Measurements from ENCODE around the gene SHISA7. TPM values are rescaled to one million over a fixed set of nuclear protein-coding genes. Genes with fewer than 3 reads are reported as not detected.
A peak's percentile ranks its signal among the peaks of the same experiment; 100 is the strongest.

SHISA7 gene
- total RNA-seq, 1 experiment from 2014 or later: not detected

DNA sequence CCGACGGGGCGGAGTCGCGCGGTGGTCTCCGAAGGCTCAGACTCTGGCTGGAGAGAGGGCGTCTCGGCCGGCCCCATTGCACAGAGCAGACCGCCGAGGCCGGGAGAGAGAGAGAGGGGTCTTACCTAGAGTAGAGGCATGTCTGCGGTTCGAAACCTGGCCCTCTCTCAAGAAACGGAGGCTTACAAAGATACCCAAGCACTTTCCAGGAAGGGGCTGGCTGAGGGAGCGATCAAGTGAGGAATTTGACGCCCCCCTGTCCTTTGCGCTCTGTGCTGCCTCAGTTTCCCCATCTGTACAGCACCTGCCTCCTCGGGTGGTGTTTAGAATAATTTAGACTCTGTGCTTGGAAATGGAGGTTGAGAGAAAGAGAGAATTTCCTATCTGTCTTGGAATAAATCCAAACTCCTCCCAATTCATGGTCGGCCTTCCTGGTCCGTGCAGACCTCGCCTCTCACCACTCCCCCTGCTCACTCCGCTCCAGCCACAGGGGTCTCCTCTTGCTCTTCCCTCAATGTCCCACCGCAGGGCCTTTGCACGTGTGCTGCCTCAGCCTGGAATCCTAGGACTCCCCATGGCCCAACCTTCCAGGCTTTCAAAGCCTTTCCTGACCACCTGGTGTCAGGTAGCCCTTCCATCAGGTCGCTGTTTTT is 19.0 kb upstream of the SHISA7 start:
- H3K4me2 ChIP-seq (ENCODE audit: low read depth, low read length, poor library complexity, severe bottlenecking): peak overlapping the region; percentile 76
- no peaks in the 10 kb centered on the region for H3K9me2 ChIP-seq (replicated peaks; ENCODE audit: insufficient read depth, low read length)
- peak overlapping the region; percentile 60 for H3K4me3 ChIP-seq (ENCODE audit: low read length)
- no peak for DNase-seq
- peak overlapping the region; percentile 46; the same call in 1 of the 2 replicates for H2AFZ ChIP-seq (ENCODE audit: low read length)
- no peak overlapping the region for H3K27ac ChIP-seq (ENCODE audit: low read length)
- H3K36me3 ChIP-seq (ENCODE audit: insufficient read depth, low read length): no peaks in the 10 kb centered on the region
- H3K27me3 ChIP-seq (ENCODE audit: low read length): no peaks in the 10 kb centered on the region
- H3K9ac ChIP-seq (ENCODE audit: low read length): peak overlapping the region; percentile 65
- H3K4me1 ChIP-seq (ENCODE audit: low read length): peaks cover 18% of the 10 kb centered on the region
- no peaks in the 10 kb centered on the region for H4K20me1 ChIP-seq (ENCODE audit: insufficient read depth, low read depth, low read length)
- H3K9me3 ChIP-seq (ENCODE audit: low read length): no peaks in the 10 kb centered on the region
- H3K79me2 ChIP-seq (ENCODE audit: low read length): peaks cover 26% of the 10 kb centered on the region

DNA sequence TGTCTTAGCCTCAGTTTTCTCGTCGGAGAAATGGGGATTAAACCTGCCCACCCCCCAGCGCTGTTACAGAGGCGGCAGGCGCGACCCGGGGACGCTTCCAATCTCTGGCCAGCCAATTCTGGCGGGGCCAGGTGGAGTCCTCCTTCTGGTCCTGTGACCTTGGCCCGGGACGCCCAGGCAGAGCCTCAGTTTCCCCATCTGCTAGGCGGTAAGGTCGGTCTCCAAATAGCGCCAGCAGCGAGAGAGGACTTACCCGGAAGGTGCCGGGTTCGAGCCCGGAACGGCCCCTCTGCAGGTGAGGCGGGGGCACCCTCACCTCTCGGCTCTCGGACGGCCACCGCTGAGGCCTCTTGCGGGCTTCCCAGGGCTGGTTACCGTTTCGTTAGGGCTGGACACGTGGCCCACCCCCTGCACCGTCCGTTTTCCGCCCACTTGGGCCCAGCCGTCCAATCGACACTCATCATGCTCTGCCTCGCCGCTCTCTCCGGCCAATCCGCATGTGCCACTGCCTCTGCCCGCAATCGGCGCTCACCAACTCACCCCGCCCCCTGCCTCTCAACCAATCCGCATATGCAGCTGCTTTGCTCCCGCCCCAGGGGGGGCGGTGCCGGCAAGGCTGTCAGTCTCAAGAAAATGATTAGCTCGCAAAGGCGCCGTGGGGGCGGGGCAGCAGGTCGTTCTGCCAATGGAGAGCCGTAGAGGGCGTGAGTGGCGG is 18.3 kb upstream of the SHISA7 start, which contains the start of gene ISOC2:
TSS of gene ISOC2 (minus strand) at position 384 of the 715 bp plus-strand sequence. CDS start 5,156 bp downstream, outside the sequence.
- Histone ChIP-seq H3K79me2 (ENCODE audit: low read length) (peaks cover 26% of the 10 kb centered on the region), H4K20me1 (ENCODE audit: insufficient read depth, low read depth, low read length) (no peaks in the 10 kb centered on the region), H3K27ac (ENCODE audit: low read length) (peak within 1 kb of the TSS; percentile 88), H3K4me2 (ENCODE audit: low read depth, low read length, poor library complexity, severe bottlenecking) (peak within 1 kb of the TSS; percentile 98), H3K9me3 (ENCODE audit: low read length) (no peaks in the 10 kb centered on the region), H3K4me1 (ENCODE audit: low read length) (peaks cover 18% of the 10 kb centered on the region), H3K27me3 (ENCODE audit: low read length) (no peaks in the 10 kb centered on the region), H2AFZ (ENCODE audit: low read length) (peak within 1 kb of the TSS; percentile 55; the same call in 1 of the 2 replicates), H3K9me2 (replicated peaks; ENCODE audit: insufficient read depth, low read length) (no peaks in the 10 kb centered on the region), H3K36me3 (ENCODE audit: insufficient read depth, low read length) (no peaks in the 10 kb centered on the region), H3K4me3 (ENCODE audit: low read length) (peak within 1 kb of the TSS; percentile 93), H3K9ac (ENCODE audit: low read length) (peak within 1 kb of the TSS; percentile 97)
- DNase-seq: peak; percentile 100

DNA sequence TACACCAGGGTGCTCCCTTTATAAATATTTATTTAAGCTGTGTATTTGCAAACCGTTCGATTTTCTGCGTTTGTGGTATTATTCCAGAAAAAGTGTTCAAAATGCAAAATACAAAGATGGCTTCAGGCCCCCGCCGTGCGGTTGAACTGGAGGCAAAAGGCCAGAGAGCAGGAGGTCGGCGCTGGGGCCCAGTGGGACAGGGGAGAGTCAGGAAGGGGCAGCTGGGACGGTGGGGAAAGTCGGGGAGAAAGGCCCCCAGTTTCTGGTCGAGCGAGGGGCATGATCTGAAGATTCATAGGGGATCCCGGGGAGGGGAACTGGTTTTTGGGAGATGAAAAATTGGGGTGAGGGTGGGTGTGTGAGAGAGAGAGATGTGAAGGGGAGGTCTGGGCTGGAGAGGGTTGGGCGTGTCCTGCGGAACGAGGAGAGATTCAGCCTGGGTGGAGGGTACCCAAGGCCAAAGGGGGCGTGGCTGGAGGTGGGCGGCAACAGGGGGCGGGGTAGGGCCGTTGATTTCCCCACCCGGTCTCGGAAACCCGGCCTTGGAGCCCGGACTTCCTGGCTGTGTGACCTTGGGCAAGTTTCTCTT is 17.7 kb upstream of the SHISA7 start:
- peak overlapping the region; percentile 93 for H3K4me3 ChIP-seq (ENCODE audit: low read length)
- no peaks in the 10 kb centered on the region for H3K27me3 ChIP-seq (ENCODE audit: low read length)
- peak overlapping the region; percentile 98 for H3K4me2 ChIP-seq (ENCODE audit: low read depth, low read length, poor library complexity, severe bottlenecking)
- H3K79me2 ChIP-seq (ENCODE audit: low read length): peaks cover 26% of the 10 kb centered on the region
- no peaks in the 10 kb centered on the region for H3K9me2 ChIP-seq (replicated peaks; ENCODE audit: insufficient read depth, low read length)
- no peaks in the 10 kb centered on the region for H4K20me1 ChIP-seq (ENCODE audit: insufficient read depth, low read depth, low read length)
- no peaks in the 10 kb centered on the region for H3K36me3 ChIP-seq (ENCODE audit: insufficient read depth, low read length)
- no peak overlapping the region for H2AFZ ChIP-seq (ENCODE audit: low read length)
- peaks cover 18% of the 10 kb centered on the region for H3K4me1 ChIP-seq (ENCODE audit: low read length)
- no peaks in the 10 kb centered on the region for H3K9me3 ChIP-seq (ENCODE audit: low read length)
- peak overlapping the region; percentile 97 for H3K9ac ChIP-seq (ENCODE audit: low read length)
- H3K27ac ChIP-seq (ENCODE audit: low read length): peak overlapping the region; percentile 88
- peak; percentile 89 for DNase-seq

DNA sequence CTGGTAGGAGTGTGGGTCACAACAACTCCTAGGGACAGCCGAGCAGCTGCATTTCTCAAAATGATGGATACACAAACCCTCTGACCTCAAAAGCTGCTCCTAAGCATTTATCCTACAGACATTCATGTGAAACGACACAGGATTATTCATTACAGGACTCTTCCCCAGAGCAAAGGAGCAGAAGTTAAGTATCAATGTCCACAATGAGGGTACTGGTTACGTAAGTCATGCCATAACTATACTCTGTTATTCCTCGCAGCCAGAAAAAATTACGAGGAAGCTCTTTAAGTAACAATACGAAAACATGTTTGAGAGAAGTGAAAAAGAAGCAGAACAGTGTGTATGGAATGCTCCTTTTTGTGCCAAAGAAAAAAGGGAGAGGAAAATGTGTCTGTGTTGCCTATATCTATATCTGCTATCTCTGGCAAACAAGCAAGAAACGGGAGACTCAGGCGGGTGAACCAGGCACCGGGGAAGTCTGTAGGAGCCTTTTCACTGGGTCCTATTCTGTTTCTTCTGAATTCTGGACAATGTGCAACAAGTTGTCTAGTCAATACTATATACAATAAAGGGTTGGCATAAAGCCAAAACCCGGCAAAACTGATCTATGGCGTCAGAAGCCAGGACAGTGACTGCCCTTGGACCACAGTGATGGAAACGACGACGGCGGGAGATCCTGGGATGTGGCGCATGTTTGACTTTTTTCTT is 17.0 kb upstream of the SHISA7 start:
- H3K4me2 ChIP-seq (ENCODE audit: low read depth, low read length, poor library complexity, severe bottlenecking): peak overlapping the region; percentile 98
- no peak overlapping the region for H2AFZ ChIP-seq (ENCODE audit: low read length)
- H4K20me1 ChIP-seq (ENCODE audit: insufficient read depth, low read depth, low read length): no peaks in the 10 kb centered on the region
- no peaks in the 10 kb centered on the region for H3K9me3 ChIP-seq (ENCODE audit: low read length)
- H3K27ac ChIP-seq (ENCODE audit: low read length): no peak overlapping the region
- DNase-seq: no peak
- peak overlapping the region; percentile 93; the same call in 1 of the 2 replicates for H3K4me3 ChIP-seq (ENCODE audit: low read length)
- peak overlapping the region; percentile 97; the same call in 1 of the 2 replicates for H3K9ac ChIP-seq (ENCODE audit: low read length)
- H3K27me3 ChIP-seq (ENCODE audit: low read length): no peaks in the 10 kb centered on the region
- no peaks in the 10 kb centered on the region for H3K9me2 ChIP-seq (replicated peaks; ENCODE audit: insufficient read depth, low read length)
- no peaks in the 10 kb centered on the region for H3K36me3 ChIP-seq (ENCODE audit: insufficient read depth, low read length)
- H3K79me2 ChIP-seq (ENCODE audit: low read length): peaks cover 26% of the 10 kb centered on the region
- H3K4me1 ChIP-seq (ENCODE audit: low read length): peaks cover 18% of the 10 kb centered on the region

DNA sequence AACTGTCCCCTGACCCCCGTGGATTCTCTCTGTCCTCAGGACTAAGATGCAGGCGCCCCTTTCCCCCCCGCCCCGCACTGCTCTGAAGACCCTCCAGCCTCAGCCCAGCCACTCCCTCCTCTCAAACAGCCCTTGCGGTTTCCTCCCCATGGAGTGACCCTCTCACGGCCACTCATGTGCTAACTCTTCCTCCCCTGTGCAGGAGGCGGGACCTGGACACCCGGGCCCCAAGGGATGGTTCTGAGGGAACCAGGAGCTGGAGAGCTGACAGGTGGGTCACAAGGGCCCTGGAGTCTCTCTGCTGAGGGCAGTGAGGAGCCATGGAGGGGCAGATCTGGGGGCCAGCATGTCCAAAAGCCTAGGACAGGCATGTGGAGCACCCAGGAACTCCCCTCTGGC is 16.4 kb upstream of the SHISA7 start:
- Histone ChIP-seq H3K27me3 (ENCODE audit: low read length) (no peaks in the 10 kb centered on the region), H3K79me2 (ENCODE audit: low read length) (peaks cover 26% of the 10 kb centered on the region), H3K4me3 (ENCODE audit: low read length) (no peak overlapping the region), H3K9ac (ENCODE audit: low read length) (no peak overlapping the region), H3K27ac (ENCODE audit: low read length) (no peak overlapping the region), H3K36me3 (ENCODE audit: insufficient read depth, low read length) (no peaks in the 10 kb centered on the region), H3K9me2 (replicated peaks; ENCODE audit: insufficient read depth, low read length) (no peaks in the 10 kb centered on the region), H3K4me1 (ENCODE audit: low read length) (peaks cover 18% of the 10 kb centered on the region), H4K20me1 (ENCODE audit: insufficient read depth, low read depth, low read length) (no peaks in the 10 kb centered on the region), H2AFZ (ENCODE audit: low read length) (no peak overlapping the region), H3K4me2 (ENCODE audit: low read depth, low read length, poor library complexity, severe bottlenecking) (peak overlapping the region; percentile 98), H3K9me3 (ENCODE audit: low read length) (no peaks in the 10 kb centered on the region)
- no peak for DNase-seq

DNA sequence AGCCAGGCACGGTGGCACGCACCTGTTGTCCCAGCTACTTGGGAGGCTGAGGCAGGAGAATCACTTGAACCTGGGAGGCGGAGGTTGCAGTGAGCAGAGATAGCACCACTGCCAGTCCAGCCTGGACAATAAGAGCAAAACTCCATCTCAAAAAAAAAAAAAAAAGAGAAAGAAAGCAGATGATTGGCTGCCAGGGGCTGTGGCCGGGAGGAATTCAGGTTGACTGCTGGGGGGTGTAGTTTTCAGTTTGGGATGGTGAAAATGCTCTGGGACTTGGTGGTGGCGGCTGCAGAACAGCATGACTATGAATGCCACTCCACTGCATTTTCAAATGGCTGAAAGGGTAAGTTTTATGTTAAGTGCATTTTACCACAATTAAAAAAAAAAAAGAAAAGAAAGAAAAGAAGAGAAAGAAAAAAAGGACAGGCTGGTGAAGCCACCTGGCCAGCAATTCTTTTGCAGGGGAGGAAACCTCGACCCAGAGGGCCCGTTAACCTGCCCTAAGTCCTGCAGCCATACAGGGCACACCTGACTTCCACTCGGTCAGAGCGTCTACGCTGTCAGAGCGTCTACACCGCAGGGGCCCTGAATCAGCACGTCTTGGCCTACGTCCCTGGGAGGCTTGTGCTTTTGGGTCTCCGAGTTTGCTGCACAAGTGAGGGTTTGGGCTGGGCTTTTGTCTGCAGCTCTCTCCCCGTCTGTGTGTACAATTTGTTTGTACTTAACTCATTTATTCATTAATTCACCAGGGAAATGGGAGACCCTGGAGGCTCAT is 14.8 kb upstream of the SHISA7 start:
- Histone ChIP-seq H3K4me2 (ENCODE audit: low read depth, low read length, poor library complexity, severe bottlenecking) (no peak overlapping the region), H3K9ac (ENCODE audit: low read length) (no peak overlapping the region)
- no peak for DNase-seq

DNA sequence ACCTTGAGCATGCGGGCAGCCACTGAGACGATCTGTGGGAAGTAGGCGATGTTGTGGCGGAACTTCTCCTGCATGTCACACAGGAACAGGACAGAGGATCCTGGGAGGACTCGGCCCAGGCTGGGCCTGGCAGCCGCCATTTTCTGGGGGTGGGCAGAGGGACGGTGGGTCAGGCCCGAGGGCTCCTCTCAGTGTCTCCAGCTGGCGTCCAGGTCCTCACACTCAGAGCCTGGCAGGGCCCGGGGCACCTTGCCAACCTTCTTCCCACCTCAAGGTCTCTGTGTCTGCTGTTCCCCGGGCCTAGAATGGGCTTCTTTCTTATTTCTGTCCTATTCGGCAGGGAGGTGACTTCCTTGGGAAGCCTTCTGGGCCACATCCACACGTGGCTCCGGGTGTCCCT is 13.2 kb upstream of the SHISA7 start:
- Histone ChIP-seq H3K9ac (ENCODE audit: low read length) (no peak overlapping the region), H2AFZ (ENCODE audit: low read length) (no peak overlapping the region), H3K4me1 (ENCODE audit: low read length) (peaks cover 11% of the 10 kb centered on the region), H3K9me3 (ENCODE audit: low read length) (no peaks in the 10 kb centered on the region), H3K9me2 (replicated peaks; ENCODE audit: insufficient read depth, low read length) (no peaks in the 10 kb centered on the region), H4K20me1 (ENCODE audit: insufficient read depth, low read depth, low read length) (no peaks in the 10 kb centered on the region; the same call in 1 of the 2 replicates), H3K4me3 (ENCODE audit: low read length) (no peak overlapping the region), H3K4me2 (ENCODE audit: low read depth, low read length, poor library complexity, severe bottlenecking) (no peak overlapping the region), H3K27me3 (ENCODE audit: low read length) (no peaks in the 10 kb centered on the region), H3K36me3 (ENCODE audit: insufficient read depth, low read length) (peaks cover 6% of the 10 kb centered on the region), H3K27ac (ENCODE audit: low read length) (no peak overlapping the region), H3K79me2 (ENCODE audit: low read length) (peaks cover 26% of the 10 kb centered on the region)
- DNase-seq: no peak

More for the DNA sequence above, 14.8 kb upstream of the SHISA7 start:
- no peaks in the 10 kb centered on the region for H3K9me3 ChIP-seq (ENCODE audit: low read length)
- H4K20me1 ChIP-seq (ENCODE audit: insufficient read depth, low read depth, low read length): no peaks in the 10 kb centered on the region; the same call in 1 of the 2 replicates
- no peak overlapping the region for H3K27ac ChIP-seq (ENCODE audit: low read length)
- peaks cover 18% of the 10 kb centered on the region for H3K4me1 ChIP-seq (ENCODE audit: low read length)
- no peaks in the 10 kb centered on the region for H3K27me3 ChIP-seq (ENCODE audit: low read length)
- peaks cover 26% of the 10 kb centered on the region for H3K79me2 ChIP-seq (ENCODE audit: low read length)
- no peaks in the 10 kb centered on the region for H3K9me2 ChIP-seq (replicated peaks; ENCODE audit: insufficient read depth, low read length)
- peaks cover 5% of the 10 kb centered on the region for H3K36me3 ChIP-seq (ENCODE audit: insufficient read depth, low read length)
- H2AFZ ChIP-seq (ENCODE audit: low read length): no peak overlapping the region
- no peak overlapping the region for H3K4me3 ChIP-seq (ENCODE audit: low read length)

All from Karpas-422 (cell line).